NCI-H345 (cell line): ENCODE measurements around the gene CIAO2B.
"Not testable (repeated sequence)": the region's sequence is repeated elsewhere in the genome, so short reads cannot be mapped to it uniquely, and the experiment has no call there.

Source experiments
- DNase-seq: peaks from one replicate; lab custom pipeline; 2025; lab: John Stamatoyannopoulos, UW

Gene CIAO2B

GRCh38 chr16:66936889-66937554, 2.8 kb upstream of the CIAO2B start:
- DNase-seq: no peak

DNA sequence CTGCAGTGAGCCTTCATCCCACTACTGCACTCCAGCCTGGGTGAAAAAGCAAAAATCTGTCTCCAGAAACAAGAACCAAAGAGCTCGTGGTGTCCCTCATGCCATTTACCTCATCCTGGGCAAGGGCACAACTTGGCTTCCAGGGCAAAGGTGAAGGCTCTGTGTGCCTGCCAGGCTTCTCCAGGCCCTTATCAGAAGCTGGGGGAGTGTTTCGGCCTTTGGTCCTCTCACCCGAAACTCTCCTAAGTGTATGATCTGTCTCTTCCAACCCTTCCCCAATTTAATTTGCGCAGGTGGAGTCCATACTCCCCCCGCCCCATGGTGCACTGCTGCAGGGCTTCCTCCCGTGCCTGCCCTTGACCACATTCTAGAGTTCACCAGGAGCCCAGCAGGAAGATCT, 2.3 kb upstream of the CIAO2B start:
- no peak for DNase-seq

DNA sequence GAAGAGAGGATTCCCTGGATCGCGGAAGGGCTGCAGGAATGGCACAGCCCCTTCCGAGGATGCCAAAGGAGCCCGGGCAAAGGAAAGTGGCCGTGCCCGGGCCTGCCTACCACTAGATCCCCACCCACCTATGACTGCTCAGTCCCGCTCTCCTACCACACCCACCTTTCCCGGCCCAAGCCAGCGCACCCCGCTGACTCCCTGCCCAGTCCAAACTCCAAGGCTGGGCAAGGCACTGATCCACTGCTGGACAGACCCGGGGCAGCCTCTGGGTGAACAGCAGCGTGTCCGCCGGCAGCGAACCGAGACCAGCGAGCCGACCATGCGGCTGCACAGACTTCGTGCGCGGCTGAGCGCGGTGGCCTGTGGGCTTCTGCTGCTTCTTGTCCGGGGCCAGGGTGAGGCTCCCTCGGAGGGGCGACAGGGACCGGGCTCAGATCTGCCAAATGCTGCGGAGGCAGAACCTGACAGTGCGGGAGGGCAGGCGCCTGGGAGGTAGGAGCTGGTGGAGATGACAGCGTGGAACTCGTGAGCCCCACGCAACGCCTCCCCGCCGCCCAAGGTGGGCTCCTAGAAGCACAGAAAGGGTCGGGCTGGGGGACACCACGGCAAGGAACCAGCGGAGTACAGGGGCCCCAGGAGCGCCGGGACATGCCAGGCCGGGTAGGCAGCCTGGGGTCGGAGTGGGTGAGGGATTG, 1.3 kb upstream of the CIAO2B start, which contains the start of gene CES2:
Gene CES2, plus strand, starts transcription at position 203 of the 698 bp plus-strand sequence. Its CDS starts 120 bp downstream, at position 323.
- DNase-seq: no peak

DNA sequence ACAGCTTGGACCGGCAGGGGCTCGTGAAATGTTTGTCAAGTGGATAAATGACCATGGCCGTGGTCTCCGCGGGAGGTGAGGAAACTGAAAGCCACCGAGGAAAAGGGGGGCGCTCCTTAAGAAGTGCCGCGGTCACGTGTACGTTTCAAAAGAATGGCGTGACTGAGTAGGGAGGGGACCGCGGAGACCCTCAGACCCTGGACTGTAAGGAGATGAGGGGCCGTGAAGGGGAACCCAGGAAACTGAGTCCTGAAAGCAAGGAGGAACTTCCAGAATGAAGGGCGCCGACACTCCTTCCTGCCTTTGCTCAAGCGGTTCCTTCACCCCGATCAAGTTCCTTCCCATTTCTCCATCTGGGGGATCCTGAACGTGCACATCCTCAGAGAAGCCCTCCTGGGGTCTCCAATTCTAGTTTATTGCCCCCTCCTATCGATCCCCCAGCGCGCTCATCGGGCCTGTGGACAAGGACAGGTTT, 674 bp upstream of the CIAO2B start:
- not testable (repeated sequence) for DNase-seq

GRCh38 chr16:66933776-66934137, 445 bp downstream of the CIAO2B start:
- DNase-seq: peak; percentile 21

GRCh38 chr16:66932076-66932475, 2.1 kb downstream of the CIAO2B start:
- no peak for DNase-seq

GRCh38 chr16:66931665-66932064, 2.5 kb downstream of the CIAO2B start:
- DNase-seq: no peak

- no peak for DNase-seq
These were observed 4.0 kb downstream of the CIAO2B start for GRCh38 chr16:66930189-66930588.

DNA sequence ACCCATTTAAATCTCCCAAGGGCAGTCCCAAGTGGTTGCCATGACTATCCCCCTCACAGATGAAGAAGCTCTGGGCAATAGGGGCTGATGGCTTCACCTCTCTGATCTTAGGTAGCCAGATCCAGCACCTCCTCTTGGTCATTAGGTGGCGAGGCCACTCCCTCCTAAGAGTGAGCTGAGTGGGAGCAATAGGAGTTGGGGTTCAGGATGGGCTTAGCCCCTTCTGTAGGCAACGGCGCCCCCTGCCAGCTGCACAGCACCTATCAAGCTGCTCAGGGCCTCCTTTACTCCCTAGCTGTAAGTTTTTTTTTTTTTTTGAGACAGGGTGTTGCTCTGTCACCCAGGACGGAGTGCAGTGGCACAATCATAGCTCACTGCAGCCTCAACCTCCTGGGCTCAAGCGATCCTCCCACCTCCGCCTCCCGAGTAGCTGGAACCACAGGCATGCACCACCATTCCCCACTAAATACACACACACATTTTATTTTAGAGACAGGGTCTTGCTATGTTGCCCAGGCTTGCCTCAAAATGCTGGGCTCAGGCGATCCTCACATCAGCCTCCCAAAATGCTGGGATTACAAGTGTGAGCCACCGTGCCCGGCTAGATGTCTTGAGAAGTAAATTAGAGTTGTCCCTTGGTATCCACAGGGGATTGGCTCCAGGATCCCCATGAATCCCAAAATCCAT, 5.4 kb downstream of the CIAO2B start:
- no peak for DNase-seq

GRCh38 chr16:66927918-66928649, 6.1 kb downstream of the CIAO2B start:
- no peak for DNase-seq

DNA sequence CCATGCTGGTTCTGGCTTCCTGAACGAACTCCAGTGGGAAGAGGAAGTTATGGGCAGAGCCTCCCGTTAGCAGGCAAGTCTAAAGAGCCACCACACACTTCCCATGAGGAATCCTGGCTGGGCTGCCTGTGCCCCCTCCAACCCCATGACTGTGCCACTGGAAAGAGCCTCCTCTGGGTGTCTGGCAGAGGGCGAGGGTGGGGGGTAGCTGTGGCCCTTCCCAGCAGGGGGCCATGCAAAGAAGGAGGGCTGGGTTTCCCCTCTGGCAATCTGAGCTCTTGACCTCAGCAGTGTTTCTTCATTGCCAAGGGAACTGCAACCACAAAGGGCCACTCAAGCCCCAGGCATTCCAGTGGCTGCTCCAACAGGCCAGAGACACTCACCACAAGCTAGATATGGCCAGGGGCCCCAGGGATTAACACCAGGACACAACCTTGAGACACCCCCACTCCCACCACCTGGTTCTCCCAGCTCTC, 7.2 kb downstream of the CIAO2B start:
- no peak for DNase-seq

- no peak for DNase-seq
These were observed 7.8 kb downstream of the CIAO2B start for GRCh38 chr16:66926171-66926947.

DNA sequence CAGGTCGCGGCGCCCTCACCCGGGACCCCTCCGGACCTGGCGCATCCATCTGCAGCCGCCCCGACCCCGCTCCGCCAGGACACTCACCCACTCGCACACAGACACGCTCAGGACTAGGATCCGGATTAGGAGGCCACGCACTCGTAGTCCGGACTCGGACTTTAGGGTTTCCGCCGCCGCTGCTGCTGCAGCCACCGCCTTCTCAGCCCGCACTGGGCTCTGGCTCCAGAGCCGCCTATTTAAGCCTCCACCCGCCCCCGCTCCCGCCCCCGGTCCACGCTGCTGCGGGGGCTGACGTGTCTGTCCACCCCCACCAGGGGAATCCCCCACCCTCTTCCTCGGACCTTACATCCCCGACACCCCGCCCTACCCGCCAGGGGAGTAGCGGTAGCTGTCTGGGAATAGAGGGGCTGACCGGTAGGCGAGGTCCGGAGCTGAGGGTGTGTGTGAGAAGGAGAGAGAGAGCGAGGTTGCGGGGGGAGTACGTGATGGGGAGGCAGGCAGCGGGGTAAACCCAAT, 8.8 kb downstream of the CIAO2B start, which contains the start of gene RRAD:
Gene RRAD, minus strand, starts transcription at position 214 of the 519 bp plus-strand sequence. CDS start 356 bp downstream, outside the sequence.
- DNase-seq: no peak

DNA sequence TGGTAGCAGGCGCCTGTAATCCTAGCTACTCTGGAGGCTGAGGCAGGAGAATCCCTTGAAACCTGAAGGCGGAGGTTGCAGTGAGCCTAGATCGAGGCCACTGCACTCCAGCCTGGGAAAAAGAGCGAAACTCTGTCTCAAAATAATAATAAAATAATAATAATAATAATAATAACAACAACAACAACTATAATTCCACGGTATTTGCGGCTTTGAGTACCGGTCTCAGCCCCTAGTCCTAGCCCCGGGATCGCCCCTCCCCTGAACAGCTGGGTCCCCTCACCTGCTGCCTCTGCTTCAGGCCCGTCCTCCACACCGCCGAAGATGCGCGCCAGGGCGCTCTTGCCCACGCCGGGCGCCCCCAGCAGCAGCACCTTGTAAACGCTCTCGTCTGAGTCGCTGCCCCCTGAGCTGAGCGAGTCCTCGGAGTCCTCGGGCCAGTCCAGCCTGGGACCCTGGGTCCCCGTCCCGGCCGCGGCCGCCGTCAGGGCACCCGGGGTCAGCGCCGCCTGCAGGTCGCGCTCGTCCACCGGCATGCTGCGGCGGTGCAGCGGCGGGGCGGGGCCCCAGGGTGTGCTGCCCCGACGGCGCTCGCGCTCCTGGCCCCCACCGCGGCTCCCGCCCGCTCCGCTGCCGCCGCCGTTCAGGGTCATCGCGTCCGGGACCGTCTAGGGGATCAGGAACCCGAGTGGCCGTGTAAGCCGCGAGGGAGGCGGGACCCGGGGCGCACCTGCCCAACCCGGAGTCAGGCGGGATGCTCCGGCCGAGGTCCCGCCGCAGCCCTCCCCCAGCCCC, 9.5 kb downstream of the CIAO2B start:
- DNase-seq: no peak

DNA sequence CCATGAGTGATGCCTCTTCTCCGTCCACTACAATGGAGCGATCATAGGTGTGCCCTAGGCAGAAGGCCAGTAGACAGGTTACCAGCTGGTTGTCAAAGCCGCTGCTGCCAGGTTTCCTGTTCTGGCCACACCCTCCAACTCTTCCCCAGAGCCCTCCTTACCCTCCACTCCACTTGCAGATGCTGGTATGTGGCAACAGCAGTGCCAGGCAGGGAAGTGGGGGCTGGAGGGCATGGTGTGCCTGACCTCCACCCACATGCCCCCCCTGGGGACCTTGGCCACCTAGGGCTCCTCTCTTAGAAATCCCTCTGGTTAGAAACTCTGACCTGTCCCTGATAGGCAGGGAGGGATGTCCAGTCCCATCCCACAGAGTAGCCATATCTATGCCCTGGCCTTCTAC, 10.3 kb downstream of the CIAO2B start:
- DNase-seq: no peak

- DNase-seq: peak; percentile 58
These were observed 10.9 kb downstream of the CIAO2B start for GRCh38 chr16:66923247-66923731.

- DNase-seq: no peak
These were observed 12.3 kb downstream of the CIAO2B start for GRCh38 chr16:66921729-66922450.

GRCh38 chr16:66920924-66921680, 13.1 kb downstream of the CIAO2B start:
- DNase-seq: no peak

DNA sequence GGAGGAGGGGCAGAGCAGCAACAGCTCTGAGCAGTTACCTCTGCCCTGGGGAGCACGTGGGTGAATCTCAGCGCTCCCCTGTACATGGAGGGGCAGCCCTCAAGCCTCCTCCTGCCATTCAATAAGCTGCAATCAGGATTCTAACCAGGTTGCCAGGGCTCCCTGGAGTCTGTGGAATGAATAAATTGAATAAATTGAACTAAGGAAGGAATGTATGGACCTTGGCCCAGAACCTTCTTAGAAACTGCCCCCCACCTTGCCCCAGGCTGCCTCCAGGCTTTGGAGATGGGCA, 14.0 kb downstream of the CIAO2B start:
- DNase-seq: no peak
